Testis (tissue), 2 donors: ENCODE results near the gene SLC25A2.
A peak's percentile ranks its signal among the peaks of the same experiment; 100 is the strongest.

Source experiments
- CTCF ChIP-seq, 3 experiments: fragments of 450-650 bp in 2 of 3; fragments of 200-600 bp in 1 of 3; sonication (generic) in 1 of 3; IDR thresholded peaks; one replicate each; pipeline ENCODE4 v1.5.1; 2016 to 2019; ENCODE audit warnings: antibody characterized with exemption in 3 of 3, mild to moderate bottlenecking in 2 of 3, moderate library complexity in 1 of 3
- POLR2A ChIP-seq: fragments of 450-650 bp; IDR thresholded peaks from one replicate; pipeline ENCODE4 v1.6.1; 2017; ENCODE audit warnings: antibody characterized with exemption, mild to moderate bottlenecking, moderate library complexity

GRCh38 chr5:141343242-141343952 is 39.5 kb upstream of the SLC25A2 start, which contains the start of gene PCDHGA3:
- TF ChIP-seq POLR2A: no peak
- peak; percentile 24 to 56 (median 49) for TF ChIP-seq CTCF (IDR thresholded peaks at IDR 0.05)
